GM21367 (cell line): Measurements from ENCODE around the gene CD84.
"Not testable (repeated sequence)": the region's sequence is repeated elsewhere in the genome, so short reads cannot be mapped to it uniquely, and the experiment has no call there.

Experiments used
- ATAC-seq: cut with Tn5 transposase; IDR thresholded peaks from one replicate; pipeline ENCODE4 v1.9.1; 2021; ENCODE audit not compliant: unreplicated experiment

CD84 gene

GRCh38 chr1:160610569-160611242 lies 31.4 kb upstream of the CD84 start:
- ATAC-seq, result no peak

- no peak for ATAC-seq
These were observed 29.6 kb upstream of the CD84 start for GRCh38 chr1:160608941-160609340.

- ATAC-seq, result no peak
These were observed 29.2 kb upstream of the CD84 start for GRCh38 chr1:160608514-160608913.

GRCh38 chr1:160608057-160608456 lies 28.8 kb upstream of the CD84 start:
- no peak for ATAC-seq

GRCh38 chr1:160607672-160608032 lies 28.4 kb upstream of the CD84 start:
- ATAC-seq, result no peak

GRCh38 chr1:160607011-160607671 lies 27.8 kb upstream of the CD84 start:
- peak; percentile 57 for ATAC-seq

- no peak for ATAC-seq
These were observed 27.3 kb upstream of the CD84 start for GRCh38 chr1:160606611-160607010.

- ATAC-seq, result no peak
These were observed 26.6 kb upstream of the CD84 start for GRCh38 chr1:160605792-160606479.

GRCh38 chr1:160605205-160605604 lies 25.9 kb upstream of the CD84 start:
- no peak for ATAC-seq

GRCh38 chr1:160597705-160598104 lies 18.4 kb upstream of the CD84 start:
- no peak for ATAC-seq

GRCh38 chr1:160597051-160597450 lies 17.8 kb upstream of the CD84 start:
- no peak for ATAC-seq

GRCh38 chr1:160590488-160590887 lies 11.2 kb upstream of the CD84 start:
- ATAC-seq, result no peak

- no peak for ATAC-seq
These were observed 9.2 kb upstream of the CD84 start for GRCh38 chr1:160588468-160588867.

- ATAC-seq, result no peak
These were observed 5.5 kb upstream of the CD84 start for GRCh38 chr1:160584784-160585183.

- not testable (repeated sequence) for ATAC-seq
These were observed 3.7 kb upstream of the CD84 start for GRCh38 chr1:160582976-160583375.

GRCh38 chr1:160581961-160582360 lies 2.7 kb upstream of the CD84 start:
- ATAC-seq, result no peak

- no peak for ATAC-seq
These were observed 1.0 kb upstream of the CD84 start for GRCh38 chr1:160580221-160580812.

GRCh38 chr1:160578525-160579191 lies 638 bp downstream of the CD84 start:
- ATAC-seq, result no peak

- ATAC-seq, result no peak
These were observed 1.1 kb downstream of the CD84 start for GRCh38 chr1:160578175-160578524.

- no peak for ATAC-seq
These were observed 1.6 kb downstream of the CD84 start for GRCh38 chr1:160577671-160578070.

- ATAC-seq, result no peak
These were observed 2.4 kb downstream of the CD84 start for GRCh38 chr1:160576884-160577283.
